ENCODE data around the gene FAM43A. TPM values are rescaled to one million over a fixed set of nuclear protein-coding genes. Genes with fewer than 3 reads are reported as not detected.
A peak's percentile ranks its signal among the peaks of the same experiment; 100 is the strongest.

The FAM43A gene
- total RNA-seq, 1 donor from 2014 or later, result 2.9 TPM

GRCh38 chr3:194720048-194720447, 34.4 kb downstream of the FAM43A start:
- no peak overlapping the region for H3K4me3 ChIP-seq (ENCODE audit: low read depth, low read length)
- no peak for FAIRE-seq
- TF ChIP-seq CTCF (IDR thresholded peaks at IDR 0.05; ENCODE audit: insufficient read depth, low read length, severe bottlenecking), result peak; percentile 8
- no peak for DNase-seq (ENCODE audit: low read depth)
- no peaks in the 10 kb centered on the region for H3K27me3 ChIP-seq (ENCODE audit: control insufficient read depth, insufficient read depth, low read length)
- H3K36me3 ChIP-seq (ENCODE audit: control insufficient read depth, insufficient read depth, low read length), result no peaks in the 10 kb centered on the region

- no peak for DNase-seq (ENCODE audit: low read depth)
- H3K36me3 ChIP-seq (ENCODE audit: control insufficient read depth, insufficient read depth, low read length), result no peaks in the 10 kb centered on the region
- no peak for FAIRE-seq
- TF ChIP-seq CTCF (IDR thresholded peaks at IDR 0.05; ENCODE audit: insufficient read depth, low read length, severe bottlenecking), result no peak
- H3K27me3 ChIP-seq (ENCODE audit: control insufficient read depth, insufficient read depth, low read length), result no peaks in the 10 kb centered on the region
- H3K4me3 ChIP-seq (ENCODE audit: low read depth, low read length), result no peak overlapping the region
Observed at GRCh38 chr3:194723846-194724618, 38.3 kb downstream of the FAM43A start.

- DNase-seq (ENCODE audit: low read depth) (no peak), FAIRE-seq (no peak)
- TF ChIP-seq CTCF (IDR thresholded peaks at IDR 0.05; ENCODE audit: insufficient read depth, low read length, severe bottlenecking), result no peak
- Histone ChIP-seq H3K27me3 (ENCODE audit: control insufficient read depth, insufficient read depth, low read length) (no peaks in the 10 kb centered on the region), H3K4me3 (ENCODE audit: low read depth, low read length) (no peak overlapping the region), H3K36me3 (ENCODE audit: control insufficient read depth, insufficient read depth, low read length) (no peaks in the 10 kb centered on the region)
Observed at GRCh38 chr3:194725346-194725745, 39.7 kb downstream of the FAM43A start.

GRCh38 chr3:194727435-194728128, 41.9 kb downstream of the FAM43A start:
- H3K27me3 ChIP-seq (ENCODE audit: control insufficient read depth, insufficient read depth, low read length), result no peaks in the 10 kb centered on the region
- no peaks in the 10 kb centered on the region for H3K36me3 ChIP-seq (ENCODE audit: control insufficient read depth, insufficient read depth, low read length)
- peak; percentile 81 for DNase-seq (ENCODE audit: low read depth)
- no peak overlapping the region for H3K4me3 ChIP-seq (ENCODE audit: low read depth, low read length)
- FAIRE-seq, result peak; percentile 58
- TF ChIP-seq CTCF (IDR thresholded peaks at IDR 0.05; ENCODE audit: insufficient read depth, low read length, severe bottlenecking), result no peak

- Histone ChIP-seq H3K4me3 (ENCODE audit: low read depth, low read length) (no peak overlapping the region), H3K27me3 (ENCODE audit: control insufficient read depth, insufficient read depth, low read length) (no peaks in the 10 kb centered on the region), H3K36me3 (ENCODE audit: control insufficient read depth, insufficient read depth, low read length) (no peaks in the 10 kb centered on the region)
- TF ChIP-seq CTCF (IDR thresholded peaks at IDR 0.05; ENCODE audit: insufficient read depth, low read length, severe bottlenecking), result no peak
- FAIRE-seq, result no peak
- DNase-seq (ENCODE audit: low read depth), result no peak
Observed at GRCh38 chr3:194728986-194729385, 43.3 kb downstream of the FAM43A start.

Measured in bronchial epithelial cell (primary cell).